ENCODE data around the gene SLC9A9.

DNA sequence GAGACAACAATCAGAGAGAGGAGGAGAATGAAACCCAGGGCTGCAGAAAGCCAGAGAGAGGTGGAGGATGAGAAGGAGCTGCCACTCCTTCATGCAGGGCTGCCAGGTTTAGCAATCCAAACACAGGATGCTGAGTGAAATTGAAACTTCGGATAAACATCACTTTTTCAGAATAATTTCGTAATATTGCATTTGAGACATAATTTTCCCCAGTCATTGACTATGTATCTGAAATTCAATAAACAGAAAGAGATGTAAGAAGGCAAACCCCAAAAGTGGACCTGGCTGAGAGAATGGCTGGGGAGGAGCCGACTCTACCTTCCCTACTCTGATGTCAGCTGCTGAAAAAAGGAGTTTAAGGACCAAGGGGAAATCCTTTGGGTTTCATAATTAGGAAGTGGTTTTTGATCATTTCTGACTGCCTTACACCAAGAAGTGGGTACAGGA is 33.8 kb downstream of the SLC9A9 start:
- TF ChIP-seq ZEB2 (IDR thresholded peaks at IDR 0.05) = no peak
- TF ChIP-seq BCLAF1 (IDR thresholded peaks at IDR 0.05; ENCODE audit: borderline replicate concordance in 1 of 2, control insufficient read depth in 1 of 2, low read depth in 2 of 2, low read length in 1 of 2) = no peak
- no peak for TF ChIP-seq HCFC1 (IDR thresholded peaks at IDR 0.05; ENCODE audit: low read depth, low read length)
- TF ChIP-seq ZHX1 (conservative IDR thresholded peaks at IDR 0.05; ENCODE audit: low read length) = no peak
- TF ChIP-seq, protein P1, sequence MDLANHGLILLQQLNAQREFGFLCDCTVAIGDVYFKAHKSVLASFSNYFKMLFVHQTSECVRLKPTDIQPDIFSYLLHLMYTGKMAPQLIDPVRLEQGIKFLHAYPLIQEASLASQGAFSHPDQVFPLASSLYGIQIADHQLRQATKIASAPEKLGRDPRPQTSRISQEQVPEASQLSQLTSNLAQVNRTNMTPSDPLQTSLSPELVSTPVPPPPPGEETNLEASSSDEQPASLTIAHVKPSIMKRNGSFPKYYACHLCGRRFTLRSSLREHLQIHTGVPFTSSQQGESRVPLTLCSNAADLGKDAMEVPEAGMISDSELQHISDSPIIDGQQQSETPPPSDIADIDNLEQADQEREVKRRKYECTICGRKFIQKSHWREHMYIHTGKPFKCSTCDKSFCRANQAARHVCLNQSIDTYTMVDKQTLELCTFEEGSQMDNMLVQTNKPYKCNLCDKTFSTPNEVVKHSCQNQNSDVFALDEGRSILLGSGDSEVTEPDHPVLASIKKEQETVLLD (IDR thresholded peaks at IDR 0.05) = no peak
- TF ChIP-seq TRIM24 (IDR thresholded peaks at IDR 0.05) = no peak
- TF ChIP-seq MYC (IDR thresholded peaks at IDR 0.05; ENCODE audit: low read depth, low read length) = no peak
- no peak for TF ChIP-seq MYC (CRISPR knock-in tag; IDR thresholded peaks at IDR 0.05; ENCODE audit: borderline replicate concordance, low read depth)
- no peak for TF ChIP-seq POLR2A (conservative IDR thresholded peaks at IDR 0.05)
- no peak for TF ChIP-seq ETV6 (IDR thresholded peaks at IDR 0.05; ENCODE audit: borderline replicate concordance in 1 of 2, low read depth in 2 of 2, low read length in 1 of 2)
- no peak for TF ChIP-seq ETV6 (CRISPR knock-in tag; IDR thresholded peaks at IDR 0.05; ENCODE audit: borderline replicate concordance)
- TF ChIP-seq SP1 (CRISPR knock-in tag; IDR thresholded peaks at IDR 0.05) = no peak
- TF ChIP-seq CTCF (IDR thresholded peaks at IDR 0.05 in 2 of 3, conservative IDR thresholded peaks at IDR 0.05 in 1 of 3; ENCODE audit: insufficient read depth in 2 of 3, low read depth in 1 of 3, low read length in 3 of 3) = no peak
- TF ChIP-seq ZNF766 (CRISPR knock-in tag; conservative IDR thresholded peaks at IDR 0.05) = no peak
- TF ChIP-seq KDM1A (IDR thresholded peaks at IDR 0.05) = no peak
